Measurements from ENCODE around the gene RECQL. TPM values are rescaled to one million over a fixed set of nuclear protein-coding genes. Genes with fewer than 3 reads are reported as not detected.
"Not testable (repeated sequence)": the region's sequence is repeated elsewhere in the genome, so short reads cannot be mapped to it uniquely, and the experiment has no call there.

Gene RECQL
- polyA plus RNA-seq, 10 donors = 27.9 to 38.5 (median 33.3) TPM

DNA sequence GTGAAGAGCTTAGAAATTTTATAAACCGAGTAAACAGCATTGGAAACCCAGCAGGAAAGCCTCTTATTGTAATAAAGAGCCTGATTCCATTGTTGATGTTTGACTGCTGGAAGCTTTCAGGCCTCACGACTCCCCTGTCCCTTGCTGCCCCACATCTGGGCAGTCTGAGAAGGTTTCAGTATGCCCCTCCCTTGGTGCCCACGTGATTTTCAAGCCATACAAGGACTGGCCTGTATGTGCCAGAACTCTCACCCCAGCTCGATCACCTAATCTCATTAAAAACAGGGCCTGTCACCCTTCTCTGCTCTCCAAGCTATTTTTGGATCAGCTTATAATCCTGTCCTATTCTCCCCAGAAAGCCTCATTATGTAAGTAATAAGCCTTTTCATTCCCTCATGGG is 71.4 kb downstream of the RECQL start:
- DNase-seq = no peak

DNA sequence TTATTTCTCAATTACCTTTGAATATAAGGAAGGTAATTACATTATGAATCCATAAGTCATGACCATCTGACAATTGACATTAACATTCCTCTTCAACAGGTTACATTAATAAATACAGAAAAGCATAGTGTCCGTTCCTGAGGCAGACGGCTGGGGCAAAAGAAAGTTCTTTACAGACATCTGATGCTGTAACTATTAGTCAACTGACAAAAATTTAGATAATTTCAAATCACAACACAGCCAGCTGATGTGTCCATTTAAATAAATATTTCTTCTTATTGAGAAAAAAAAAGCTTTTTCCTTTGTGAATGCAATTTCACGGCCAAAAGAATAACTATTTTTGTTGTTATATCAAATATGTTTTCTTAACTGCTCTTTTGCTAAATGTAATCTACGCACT is 73.2 kb downstream of the RECQL start:
- no peak for DNase-seq

DNA sequence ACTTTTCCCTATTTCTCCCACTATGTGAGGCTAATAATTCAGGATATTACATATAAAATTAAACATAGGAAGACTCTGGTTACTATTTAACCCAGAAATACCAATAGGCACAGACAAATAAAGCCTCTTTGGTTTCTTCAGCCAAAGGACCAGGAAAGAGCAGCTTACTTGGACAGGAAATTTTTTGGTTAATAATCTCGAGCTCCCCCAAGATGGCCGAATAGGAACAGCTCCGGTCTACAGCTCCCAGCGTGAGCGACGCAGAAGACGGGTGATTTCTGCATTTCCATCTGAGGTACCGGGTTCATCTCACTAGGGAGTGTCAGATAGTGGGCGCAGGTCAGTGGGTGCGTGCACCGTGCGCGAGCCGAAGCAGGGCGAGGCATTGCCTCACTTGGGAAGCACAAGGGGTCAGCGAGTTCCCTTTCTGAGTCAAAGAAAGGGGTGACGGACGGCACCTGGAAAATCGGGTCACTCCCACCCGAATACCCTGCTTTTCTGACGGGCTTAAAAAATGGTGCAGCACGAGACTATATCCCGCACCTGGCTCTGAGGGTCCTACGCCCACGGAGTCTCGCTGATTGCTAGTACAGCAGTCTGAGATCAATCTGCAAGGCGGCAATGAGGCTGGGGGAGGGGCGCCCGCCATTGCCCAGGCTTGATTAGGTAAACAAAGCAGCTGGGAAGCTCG is 82.3 kb downstream of the RECQL start:
- not testable (repeated sequence) for DNase-seq

Other genes starting within 250 kb of the RECQL start
- gene SLCO1A2, start 166.7 kb downstream of the RECQL start, polyA plus RNA-seq (ENCODE audit: insufficient read length in 10 of 10) = under 1 TPM in 2 of 10 donors, not detected in 8; 0.04 to 0.15 TPM
- gene IAPP, start 128.7 kb downstream of the RECQL start, polyA plus RNA-seq (ENCODE audit: insufficient read length in 10 of 10) = not detected
- 10 to 100 TPM; 12.2 to 22.8 (median 18.7) TPM for gene PYROXD1, start 64.0 kb downstream of the RECQL start, polyA plus RNA-seq (ENCODE audit: insufficient read length in 10 of 10)
- 10 to 100 TPM; 38.6 to 56.6 (median 47.7) TPM for gene GOLT1B, start 154 bp upstream of the RECQL start, polyA plus RNA-seq (ENCODE audit: insufficient read length in 10 of 10)
- gene SPX, start 24.7 kb upstream of the RECQL start, polyA plus RNA-seq (ENCODE audit: insufficient read length in 10 of 10) = 10 to 100 TPM; 13.0 to 43.9 (median 26.4) TPM
- gene GYS2, start 103.2 kb upstream of the RECQL start, polyA plus RNA-seq (ENCODE audit: insufficient read length in 10 of 10) = under 1 TPM in 4 of 10 donors, not detected in 6; 0.19 to 0.67 (median 0.46) TPM
- 100 to 1,000 TPM; 639 to 817 (median 756) TPM for gene LDHB, start 156.2 kb upstream of the RECQL start, polyA plus RNA-seq (ENCODE audit: insufficient read length in 10 of 10)